ENCODE measurements around the gene C1QC. TPM values are rescaled to one million over a fixed set of nuclear protein-coding genes. Genes with fewer than 3 reads are reported as not detected.

The C1QC gene
- total RNA-seq, 1 experiment from 2014 or later, result not detected

DNA sequence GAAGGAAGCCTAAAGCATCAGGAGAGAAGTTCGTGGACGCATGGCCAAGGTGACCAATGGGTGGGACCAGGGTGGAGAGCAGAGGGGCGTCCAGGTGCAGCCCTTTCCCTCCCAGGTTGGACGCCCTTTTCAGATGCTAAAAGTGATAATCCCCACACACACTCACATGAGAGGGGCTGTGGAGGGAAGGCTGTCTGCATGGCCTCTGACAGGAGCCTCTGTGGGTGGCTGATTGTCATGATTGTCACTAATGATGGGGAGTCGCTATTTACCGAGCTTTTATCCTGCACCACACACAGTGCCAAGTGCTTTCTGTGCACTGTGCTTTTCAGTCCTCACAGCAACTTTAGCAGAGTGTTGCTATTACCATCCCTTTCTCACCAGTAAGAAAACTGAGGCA is 34.1 kb upstream of the C1QC start:
- no peaks in the 10 kb centered on the region for H4K20me1 ChIP-seq (ENCODE audit: control insufficient read depth, insufficient read depth, insufficient read length)
- H2BK5ac ChIP-seq (ENCODE audit: insufficient read length, low read length), result no peak overlapping the region
- peaks cover 39 to 81% of the 10 kb centered on the region in 2 experiments for H3K4me1 Mint-ChIP-seq
- H3K18ac ChIP-seq (ENCODE audit: insufficient read length, low read depth, low read length), result no peak overlapping the region
- no peaks in the 10 kb centered on the region for H3K9me3 ChIP-seq (ENCODE audit: control insufficient read depth, low read depth, low read length)
- H4K5ac ChIP-seq (ENCODE audit: insufficient read length, low read depth, low read length), result no peak overlapping the region
- no peak overlapping the region for H3K14ac ChIP-seq (ENCODE audit: insufficient read depth, low read length)
- no peak overlapping the region for H2BK12ac ChIP-seq (ENCODE audit: insufficient read length, low read depth, low read length)
- no peak overlapping the region for H3K4ac ChIP-seq (ENCODE audit: low read depth, low read length)
- WGBS (ENCODE audit: extremely low coverage, insufficient read length, low lambda C conversion rate), result no CpG with 5 or more reads among the region's 6 CpGs
- no peaks in the 10 kb centered on the region for H3K79me2 ChIP-seq (ENCODE audit: insufficient read depth, low read length)
- no peak overlapping the region for H3K23ac ChIP-seq (ENCODE audit: insufficient read length, low read depth, low read length)
- H3K9me3 Mint-ChIP-seq, result peaks cover 0 to 3% of the 10 kb centered on the region in 2 experiments; a peak in 2 of 5 replicates
- H3K23me2 ChIP-seq (ENCODE audit: insufficient read length, low read depth, low read length, poor library complexity, severe bottlenecking), result no peaks in the 10 kb centered on the region
- no peak overlapping the region for H2BK120ac ChIP-seq (ENCODE audit: low read depth, low read length, poor library complexity, severe bottlenecking)
- H3K36me3 Mint-ChIP-seq (ENCODE audit: insufficient read depth in 1 of 3, low read depth in 3 of 3), result no peaks in the 10 kb centered on the region
- H2BK20ac ChIP-seq (ENCODE audit: low read depth, low read length, poor library complexity, severe bottlenecking), result no peak overlapping the region
- H3K27ac Mint-ChIP-seq, result no peak overlapping the region; a peak in 1 of 7 replicates
- no peak overlapping the region for H3K56ac ChIP-seq (ENCODE audit: insufficient read length, low read depth, low read length)
- no peaks in the 10 kb centered on the region for H3K79me1 ChIP-seq (ENCODE audit: insufficient read depth, low read depth, low read length, poor library complexity, severe bottlenecking)
- H2BK15ac ChIP-seq (ENCODE audit: low read depth, low read length), result no peak overlapping the region
- H3K4me3 Mint-ChIP-seq, result no peak overlapping the region; a peak in 2 of 5 replicates
- H4K91ac ChIP-seq (ENCODE audit: insufficient read length, low read depth, low read length), result no peak overlapping the region
- peaks cover 90% of the 10 kb centered on the region for H3K27me3 Mint-ChIP-seq (ENCODE audit: low read depth)
- H3K27ac ChIP-seq (ENCODE audit: insufficient read length, low read depth, low read length), result no peak overlapping the region
- no peak overlapping the region for H3K4me2 ChIP-seq (ENCODE audit: insufficient read depth, insufficient read length, low read length)
- H4K8ac ChIP-seq (replicated peaks; ENCODE audit: insufficient read length, low read depth, low read length), result no peak overlapping the region
- H3K9ac ChIP-seq (ENCODE audit: extremely low read depth, insufficient read length, low read length), result no peak overlapping the region
- H2AK5ac ChIP-seq (ENCODE audit: insufficient read length, low read length), result no peak overlapping the region
- DNase-seq, result no peak
- H3K27me3 ChIP-seq (ENCODE audit: insufficient read depth, low read length), result no peaks in the 10 kb centered on the region
- TF ChIP-seq, protein P1, sequence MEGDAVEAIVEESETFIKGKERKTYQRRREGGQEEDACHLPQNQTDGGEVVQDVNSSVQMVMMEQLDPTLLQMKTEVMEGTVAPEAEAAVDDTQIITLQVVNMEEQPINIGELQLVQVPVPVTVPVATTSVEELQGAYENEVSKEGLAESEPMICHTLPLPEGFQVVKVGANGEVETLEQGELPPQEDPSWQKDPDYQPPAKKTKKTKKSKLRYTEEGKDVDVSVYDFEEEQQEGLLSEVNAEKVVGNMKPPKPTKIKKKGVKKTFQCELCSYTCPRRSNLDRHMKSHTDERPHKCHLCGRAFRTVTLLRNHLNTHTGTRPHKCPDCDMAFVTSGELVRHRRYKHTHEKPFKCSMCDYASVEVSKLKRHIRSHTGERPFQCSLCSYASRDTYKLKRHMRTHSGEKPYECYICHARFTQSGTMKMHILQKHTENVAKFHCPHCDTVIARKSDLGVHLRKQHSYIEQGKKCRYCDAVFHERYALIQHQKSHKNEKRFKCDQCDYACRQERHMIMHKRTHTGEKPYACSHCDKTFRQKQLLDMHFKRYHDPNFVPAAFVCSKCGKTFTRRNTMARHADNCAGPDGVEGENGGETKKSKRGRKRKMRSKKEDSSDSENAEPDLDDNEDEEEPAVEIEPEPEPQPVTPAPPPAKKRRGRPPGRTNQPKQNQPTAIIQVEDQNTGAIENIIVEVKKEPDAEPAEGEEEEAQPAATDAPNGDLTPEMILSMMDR (conservative IDR thresholded peaks at IDR 0.05), result no peak
- no peak overlapping the region for H3T11ph ChIP-seq (ENCODE audit: low read length)
- no peaks in the 10 kb centered on the region for H3K4me1 ChIP-seq (ENCODE audit: insufficient read depth, low read length)
- H2AFZ ChIP-seq (ENCODE audit: low read length), result no peak overlapping the region

Data from H9 (cell line).